NCI-H2107 treated with DMSO at 0.1 percent for 48 hours (cell line): ENCODE measurements around the gene LIPK.
"Not testable (repeated sequence)": the region's sequence is repeated elsewhere in the genome, so short reads cannot be mapped to it uniquely, and the experiment has no call there.

Experiments used
- DNase-seq: peaks from one replicate; lab custom pipeline; 2025; ENCODE audit not compliant: unreplicated experiment; lab: John Stamatoyannopoulos, UW

The LIPK gene, protein sequence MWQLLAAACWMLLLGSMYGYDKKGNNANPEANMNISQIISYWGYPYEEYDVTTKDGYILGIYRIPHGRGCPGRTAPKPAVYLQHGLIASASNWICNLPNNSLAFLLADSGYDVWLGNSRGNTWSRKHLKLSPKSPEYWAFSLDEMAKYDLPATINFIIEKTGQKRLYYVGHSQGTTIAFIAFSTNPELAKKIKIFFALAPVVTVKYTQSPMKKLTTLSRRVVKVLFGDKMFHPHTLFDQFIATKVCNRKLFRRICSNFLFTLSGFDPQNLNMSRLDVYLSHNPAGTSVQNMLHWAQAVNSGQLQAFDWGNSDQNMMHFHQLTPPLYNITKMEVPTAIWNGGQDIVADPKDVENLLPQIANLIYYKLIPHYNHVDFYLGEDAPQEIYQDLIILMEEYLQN

DNA sequence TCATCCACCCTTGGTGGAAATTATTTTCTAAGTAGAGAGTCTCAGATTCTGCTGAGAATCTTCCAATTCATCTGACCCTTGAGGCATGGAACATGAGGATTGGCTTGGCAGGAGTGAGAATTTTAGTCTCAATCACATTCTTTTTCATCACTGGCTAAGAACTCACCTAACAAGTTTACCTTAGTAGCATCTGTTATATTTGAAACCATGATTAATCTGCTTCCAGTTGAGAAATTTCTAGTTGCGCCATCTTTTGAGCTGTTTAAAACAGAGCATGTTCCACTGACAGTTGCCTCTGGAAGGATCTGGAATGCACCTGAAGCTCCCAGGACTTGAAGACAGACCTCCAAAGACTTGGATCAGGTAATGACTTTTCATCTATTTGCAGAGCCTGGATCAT lies at the start of gene LIPK:
Gene LIPK (plus strand): TSS at position 292 of the 400 bp plus-strand sequence. CDS start 18,295 bp downstream, outside the sequence.
- DNase-seq = no peak

- DNase-seq = no peak
These were observed 48.1 kb upstream of the LIPK start for GRCh38 chr10:88657901-88658300.

GRCh38 chr10:88659725-88660597 lies 46.1 kb upstream of the LIPK start:
- DNase-seq = no peak

DNA sequence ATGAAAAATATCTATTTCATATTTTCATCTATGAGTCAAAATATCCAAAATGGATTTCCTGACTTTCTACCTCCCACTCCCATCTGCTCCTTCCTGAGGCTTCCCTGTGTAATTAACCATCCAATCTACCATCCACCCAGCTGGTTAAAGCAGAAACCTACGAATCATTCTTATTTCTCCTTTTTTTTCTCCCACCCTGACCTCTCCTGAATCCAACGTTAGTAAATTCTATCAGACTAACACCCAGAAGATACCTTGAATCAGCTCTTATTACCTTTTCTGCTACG lies 45.5 kb upstream of the LIPK start:
- DNase-seq = no peak

DNA sequence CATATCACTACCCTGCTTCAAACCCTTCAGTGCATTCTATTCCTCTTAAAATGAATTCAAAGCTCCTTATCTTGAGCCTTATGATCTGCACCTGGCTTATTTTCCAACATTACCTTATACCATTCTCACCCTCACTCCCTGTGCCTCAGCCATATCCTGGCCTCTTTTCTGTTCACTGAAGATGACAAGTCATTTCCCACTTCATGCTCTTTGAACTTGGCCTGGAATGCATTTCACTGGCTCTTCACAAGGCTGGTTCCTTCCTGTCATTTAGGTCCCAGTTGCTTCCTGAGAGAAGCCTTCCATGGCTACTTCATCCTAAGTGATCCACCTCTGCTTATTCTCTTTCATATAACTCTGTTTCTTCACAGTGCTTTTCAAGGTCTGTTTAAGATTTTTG lies 45.0 kb upstream of the LIPK start:
- DNase-seq = no peak

GRCh38 chr10:88661577-88661976 lies 44.5 kb upstream of the LIPK start:
- no peak for DNase-seq

GRCh38 chr10:88663153-88663552 lies 42.9 kb upstream of the LIPK start:
- DNase-seq = not testable (repeated sequence)

- DNase-seq = no peak
These were observed 41.9 kb upstream of the LIPK start, which contains the start of gene LIPF for GRCh38 chr10:88664142-88664541. Gene LIPF, plus strand, starts transcription at chr10:88664442. Its CDS starts 2,856 bp downstream, at chr10:88667298.

DNA sequence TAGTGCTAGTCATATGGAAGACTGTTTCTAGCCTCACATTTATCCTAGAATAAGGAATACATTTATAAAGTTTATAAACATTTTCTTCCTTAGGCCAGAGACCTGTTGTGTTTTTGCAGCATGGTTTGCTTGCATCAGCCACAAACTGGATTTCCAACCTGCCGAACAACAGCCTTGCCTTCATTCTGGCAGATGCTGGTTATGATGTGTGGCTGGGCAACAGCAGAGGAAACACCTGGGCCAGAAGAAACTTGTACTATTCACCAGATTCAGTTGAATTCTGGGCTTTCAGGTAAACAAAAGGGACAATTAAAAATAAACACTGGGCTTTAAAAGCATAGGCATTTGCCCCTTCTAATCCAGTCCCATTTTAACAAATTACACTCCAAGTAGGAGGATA lies 37.6 kb upstream of the LIPK start:
- no peak for DNase-seq

- no peak for DNase-seq
These were observed 35.6 kb upstream of the LIPK start for GRCh38 chr10:88670497-88670896.

DNA sequence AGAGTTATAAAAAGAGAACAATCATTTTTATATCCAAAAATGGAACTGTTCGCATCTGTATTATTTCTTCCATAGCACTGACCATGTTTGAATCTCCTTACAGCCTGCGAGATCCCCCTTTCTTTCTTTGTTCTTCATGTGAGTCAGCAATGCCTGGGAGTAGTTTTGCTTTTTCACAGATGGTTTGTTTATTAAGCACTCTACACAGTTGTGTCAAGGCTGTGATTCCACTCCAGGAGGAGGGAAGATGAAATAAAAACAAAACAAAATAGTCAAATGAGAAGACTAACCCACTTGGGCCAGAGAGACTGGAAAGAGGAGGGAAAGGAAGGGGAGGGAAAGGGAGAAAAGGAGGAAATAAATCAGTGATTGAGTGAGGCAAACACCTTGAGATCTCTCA lies 34.0 kb upstream of the LIPK start:
- DNase-seq = no peak

- DNase-seq = no peak
These were observed 29.6 kb upstream of the LIPK start for GRCh38 chr10:88676283-88677060.

DNA sequence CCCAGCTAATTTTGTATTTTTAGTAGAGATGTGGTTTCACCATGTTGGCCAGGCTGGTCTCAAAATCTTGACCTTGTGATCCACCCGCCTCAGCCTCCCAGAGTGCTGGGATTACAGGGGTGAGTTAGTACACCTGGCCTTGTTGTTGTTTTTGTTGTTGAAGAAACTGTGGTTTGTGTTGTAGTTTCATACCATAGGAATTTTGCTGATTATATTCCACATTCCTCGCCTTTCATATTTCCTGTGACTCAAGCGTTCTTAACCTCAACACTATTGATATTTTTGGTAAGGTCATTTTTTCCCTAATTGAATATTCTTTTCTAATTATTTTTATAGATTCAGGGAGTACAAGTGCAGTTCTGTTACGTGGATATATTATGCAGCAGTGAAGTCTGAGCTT lies 25.1 kb upstream of the LIPK start:
- DNase-seq = no peak

DNA sequence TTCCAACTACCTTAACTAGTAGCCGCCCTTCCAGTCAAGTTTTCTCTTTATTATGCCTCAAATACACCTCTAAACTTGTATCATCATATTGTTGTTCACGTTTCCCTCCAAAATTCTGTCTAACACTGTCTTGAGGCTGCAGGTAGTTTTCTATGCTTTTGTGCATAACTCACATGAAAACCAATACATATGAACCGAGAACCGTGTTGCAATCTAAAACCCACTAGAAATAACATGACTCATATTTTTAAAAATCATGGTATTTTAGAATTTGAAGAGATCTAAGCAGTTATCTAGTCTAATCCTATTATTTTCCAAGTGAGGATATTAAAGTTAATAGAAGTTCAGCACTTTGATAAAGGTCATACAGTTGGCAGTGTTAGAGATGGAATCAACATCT lies 23.6 kb upstream of the LIPK start:
- DNase-seq = no peak

GRCh38 chr10:88687853-88688467 lies 18.1 kb upstream of the LIPK start:
- no peak for DNase-seq

DNA sequence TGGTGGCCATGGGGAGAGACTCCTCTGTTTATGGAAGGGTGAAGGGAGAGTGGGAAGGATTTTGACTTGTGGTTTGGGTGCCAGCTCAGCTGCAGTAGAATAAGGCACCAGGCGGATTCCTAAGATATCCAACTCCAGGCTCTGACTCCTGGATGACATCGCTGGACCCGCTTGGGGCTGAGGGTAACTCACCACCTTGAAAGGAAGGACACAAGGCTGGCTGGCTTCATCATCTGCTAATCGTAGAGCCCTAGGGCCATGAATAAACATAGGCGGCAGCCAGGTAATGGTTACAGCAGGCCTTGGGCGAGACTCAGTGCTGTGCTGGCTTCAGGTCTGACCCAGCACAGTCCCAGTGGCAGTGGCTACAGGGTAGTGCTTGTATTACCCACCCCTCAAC lies 16.7 kb upstream of the LIPK start:
- DNase-seq = no peak

- DNase-seq = no peak
These were observed 12.5 kb upstream of the LIPK start for GRCh38 chr10:88693392-88694020.

DNA sequence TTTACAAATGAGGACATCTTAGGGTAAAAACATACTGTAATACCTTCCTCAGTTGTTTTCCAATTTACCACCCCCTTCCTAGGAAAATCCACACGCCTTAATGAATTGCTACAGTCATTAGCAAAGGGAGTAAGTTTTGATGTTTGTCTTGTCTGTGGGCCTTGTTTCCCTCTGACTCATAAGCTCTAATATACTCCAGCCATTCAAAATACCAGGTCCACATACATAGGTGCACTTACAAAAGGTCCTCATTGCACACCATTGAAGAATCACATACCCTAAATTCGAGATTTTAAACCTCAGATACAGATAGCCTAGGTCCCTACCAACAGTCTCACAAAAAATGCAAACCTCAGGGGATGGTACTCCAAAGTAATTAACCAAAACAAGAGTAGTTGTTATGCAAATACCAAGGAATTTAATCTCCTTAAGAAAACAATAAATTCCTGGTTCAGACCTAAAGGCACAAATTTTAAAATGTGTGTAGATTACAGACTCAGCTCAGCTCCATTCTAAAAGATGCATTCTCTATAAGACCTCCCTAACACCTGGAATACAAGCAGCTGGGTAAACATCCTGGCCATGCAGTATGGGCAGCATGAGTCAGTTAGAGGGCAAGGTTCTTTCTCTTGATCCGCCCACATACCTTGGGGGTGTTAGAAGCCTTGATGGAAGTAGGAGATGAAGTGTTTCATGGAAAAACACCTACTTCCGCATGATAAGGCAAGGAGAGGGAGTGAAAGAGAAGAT lies 3.0 kb upstream of the LIPK start:
- no peak for DNase-seq

GRCh38 chr10:88707429-88708155 lies 1.5 kb downstream of the LIPK start:
- DNase-seq = no peak
